ENCODE results near the gene TMEM30A. TPM values are rescaled to one million over a fixed set of nuclear protein-coding genes. Genes with fewer than 3 reads are reported as not detected.

The TMEM30A gene
- 10 to 100 TPM; 39.7 to 39.9 TPM for total RNA-seq

DNA sequence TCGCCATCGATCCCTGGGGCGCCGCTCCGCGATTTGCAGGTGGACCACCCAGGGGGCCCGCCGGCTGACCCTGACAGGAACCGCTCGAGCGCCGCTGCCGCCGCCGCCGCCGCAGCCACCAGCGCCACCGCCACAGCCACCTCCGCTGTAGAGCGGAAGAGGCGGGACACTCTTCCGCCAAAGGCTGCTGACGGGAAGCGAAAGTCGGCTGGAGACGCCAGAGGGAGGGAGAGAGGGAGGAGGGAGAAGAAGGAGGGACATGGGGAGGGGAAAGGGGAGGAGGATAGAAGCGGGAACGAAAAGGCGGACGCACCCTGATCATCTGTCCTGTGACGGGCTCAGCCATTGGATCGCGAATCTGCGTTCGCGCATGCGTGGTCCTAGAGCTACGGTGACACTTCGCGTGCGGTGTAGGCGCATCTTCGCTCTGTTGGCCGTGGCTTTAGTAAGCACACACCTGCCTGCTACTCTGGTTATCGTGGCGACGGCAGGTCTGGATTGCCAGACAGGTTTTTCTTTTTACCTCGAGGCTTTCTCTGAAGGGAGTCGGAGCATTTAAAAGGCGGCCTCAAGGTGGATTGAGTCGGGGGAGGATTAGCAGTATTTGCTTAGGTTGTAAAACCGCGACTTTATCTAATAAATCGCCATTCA, at the start of gene TMEM30A:
Gene TMEM30A (minus strand): TSS at position 161 of the 651 bp plus-strand sequence. CDS start 154 bp downstream, at position 7.
- Mint-ChIP-seq H3K27ac (no peak within 1 kb of the TSS), H3K9me3 (no peaks in the 10 kb centered on the region), H3K4me3 (no peak within 1 kb of the TSS), H3K36me3 (ENCODE audit: low read depth) (peaks cover 8% of the 10 kb centered on the region), H3K4me1 (ENCODE audit: low read depth) (peaks cover 43% of the 10 kb centered on the region), H3K27me3 (no peaks in the 10 kb centered on the region)
- DNase-seq (peak; percentile 97), ATAC-seq (peak; percentile 98)
- POLR2A ChIA-PET = interaction anchor here (0.6 to 2.6 kb wide), 8 partner anchors 9 to 1832 kb away, joined by 3 to 22 read pairs (median 3); partner anchors contain the start of genes CGAS, COX7A2 and SENP6
- CTCF ChIA-PET = interaction anchor here (0.6 to 4.2 kb wide), 3 partner anchors 13 to 75 kb away, joined by 3 to 41 read pairs (median 12); no protein-coding TSS in a partner anchor
- no peak for TF ChIP-seq CTCF (IDR thresholded peaks at IDR 0.05)
- intact Hi-C loops (cut with micrococcal nuclease) = loop anchor here (2.0 to 5.0 kb wide), 2 partner anchors 42 to 328 kb away; partner anchors contain the start of gene COX7A2

DNA sequence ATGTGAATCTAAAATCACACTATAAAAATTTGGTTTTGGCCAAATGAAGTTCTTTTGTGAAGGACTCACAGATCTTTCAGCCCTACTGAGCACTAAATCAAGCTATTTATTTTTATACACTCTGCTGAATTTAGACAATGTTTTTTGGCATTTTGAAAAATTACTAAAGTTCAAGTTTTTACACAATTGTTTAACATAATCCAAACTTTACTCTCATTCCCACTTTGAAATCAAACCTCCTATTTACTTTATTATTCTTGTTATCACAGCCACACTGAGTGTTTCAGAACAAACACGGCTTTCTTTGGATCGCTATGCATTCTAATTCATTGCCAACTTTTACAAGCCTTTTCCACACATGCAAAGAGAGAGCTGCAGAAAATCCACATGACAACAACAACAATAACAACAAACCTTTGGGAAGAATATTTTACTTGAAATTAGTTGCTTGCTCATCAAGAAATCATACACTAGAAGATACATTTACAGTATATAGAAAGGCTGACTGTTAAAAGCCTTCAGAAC, 49.1 kb upstream of the TMEM30A start:
- intact Hi-C loops (cut with micrococcal nuclease) = no loop called here
- ATAC-seq = no peak
- ChIA-PET CTCF (interaction anchor here (1.3 kb wide), 1 partner anchor 191 kb away, joined by 3 read pairs; no protein-coding TSS in a partner anchor), POLR2A (no interaction called here)
- Mint-ChIP-seq H3K36me3 (ENCODE audit: low read depth) (no peaks in the 10 kb centered on the region), H3K4me3 (no peak overlapping the region), H3K27me3 (peaks cover 14% of the 10 kb centered on the region), H3K9me3 (no peaks in the 10 kb centered on the region), H3K27ac (no peak overlapping the region), H3K4me1 (ENCODE audit: low read depth) (no peaks in the 10 kb centered on the region)
- DNase-seq = no peak
- no peak for TF ChIP-seq CTCF (IDR thresholded peaks at IDR 0.05)

DNA sequence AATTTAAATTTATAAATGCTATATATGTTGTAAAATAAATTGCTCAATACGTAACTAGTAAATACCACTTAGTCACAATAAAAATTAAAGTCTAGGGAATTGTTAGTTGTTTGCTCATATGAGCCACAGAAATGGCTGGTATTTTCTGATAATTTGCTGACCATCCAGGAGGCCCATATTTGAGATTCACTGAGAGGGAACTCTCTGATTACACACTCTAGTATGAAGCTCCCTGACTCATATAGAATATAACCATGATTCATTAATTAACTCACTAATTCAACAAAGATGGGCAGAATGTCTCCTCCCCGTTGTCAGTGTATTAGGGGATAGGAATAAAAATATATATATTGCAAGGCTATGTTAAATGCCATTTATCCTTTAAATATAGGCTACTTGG, 46.6 kb upstream of the TMEM30A start:
- Mint-ChIP-seq H3K27me3 (peaks cover 11% of the 10 kb centered on the region), H3K4me1 (ENCODE audit: low read depth) (no peaks in the 10 kb centered on the region), H3K4me3 (no peak overlapping the region), H3K9me3 (no peaks in the 10 kb centered on the region), H3K27ac (no peak overlapping the region), H3K36me3 (ENCODE audit: low read depth) (no peaks in the 10 kb centered on the region)
- ATAC-seq (no peak), DNase-seq (no peak)
- intact Hi-C loops (cut with micrococcal nuclease) = no loop called here
- ChIA-PET CTCF (no interaction called here), POLR2A (no interaction called here)
- TF ChIP-seq CTCF (IDR thresholded peaks at IDR 0.05) = no peak

- DNase-seq = no peak
- no peak for ATAC-seq
- Mint-ChIP-seq H3K27me3 (peaks cover 12% of the 10 kb centered on the region), H3K27ac (no peak overlapping the region), H3K36me3 (ENCODE audit: low read depth) (no peaks in the 10 kb centered on the region), H3K9me3 (no peaks in the 10 kb centered on the region), H3K4me3 (no peak overlapping the region), H3K4me1 (ENCODE audit: low read depth) (no peaks in the 10 kb centered on the region)
- ChIA-PET POLR2A (interaction anchor here (0.6 kb wide), 1 partner anchor 328 kb away, joined by 3 read pairs; no protein-coding TSS in a partner anchor), CTCF (interaction anchor here (2.1 kb wide), 1 partner anchor 32 kb away, joined by 4 read pairs; no protein-coding TSS in a partner anchor)
- no peak for TF ChIP-seq CTCF (IDR thresholded peaks at IDR 0.05)
- intact Hi-C loops (cut with micrococcal nuclease) = no loop called here
Observed at GRCh38 chr6:75329703-75330102, 45.1 kb upstream of the TMEM30A start.

GRCh38 chr6:75327807-75328206, 43.2 kb upstream of the TMEM30A start:
- CTCF ChIA-PET = no interaction called here

More at GRCh38 chr6:75327807-75328206, 43.2 kb upstream of the TMEM30A start:
- POLR2A ChIA-PET = no interaction called here
- Mint-ChIP-seq H3K4me3 (no peak overlapping the region), H3K27ac (no peak overlapping the region), H3K27me3 (peaks cover 14% of the 10 kb centered on the region), H3K4me1 (ENCODE audit: low read depth) (no peaks in the 10 kb centered on the region), H3K36me3 (ENCODE audit: low read depth) (no peaks in the 10 kb centered on the region), H3K9me3 (no peaks in the 10 kb centered on the region)
- no peak for ATAC-seq
- TF ChIP-seq CTCF (IDR thresholded peaks at IDR 0.05) = no peak
- intact Hi-C loops (cut with micrococcal nuclease) = no loop called here
- DNase-seq = no peak

All from activated CD8-positive, alpha-beta T cell treated with anti-CD3 and anti-CD28 coated beads for 36 hours (primary cell).